ENCODE measurements around the gene CYP2S1. TPM values are rescaled to one million over a fixed set of nuclear protein-coding genes. Genes with fewer than 3 reads are reported as not detected.
A peak's percentile ranks its signal among the peaks of the same experiment; 100 is the strongest.
"Not testable (repeated sequence)": the region's sequence is repeated elsewhere in the genome, so short reads cannot be mapped to it uniquely, and the experiment has no call there.

The CYP2S1 gene
- total RNA-seq, 1 donor from 2014 or later: 11.1 TPM

DNA sequence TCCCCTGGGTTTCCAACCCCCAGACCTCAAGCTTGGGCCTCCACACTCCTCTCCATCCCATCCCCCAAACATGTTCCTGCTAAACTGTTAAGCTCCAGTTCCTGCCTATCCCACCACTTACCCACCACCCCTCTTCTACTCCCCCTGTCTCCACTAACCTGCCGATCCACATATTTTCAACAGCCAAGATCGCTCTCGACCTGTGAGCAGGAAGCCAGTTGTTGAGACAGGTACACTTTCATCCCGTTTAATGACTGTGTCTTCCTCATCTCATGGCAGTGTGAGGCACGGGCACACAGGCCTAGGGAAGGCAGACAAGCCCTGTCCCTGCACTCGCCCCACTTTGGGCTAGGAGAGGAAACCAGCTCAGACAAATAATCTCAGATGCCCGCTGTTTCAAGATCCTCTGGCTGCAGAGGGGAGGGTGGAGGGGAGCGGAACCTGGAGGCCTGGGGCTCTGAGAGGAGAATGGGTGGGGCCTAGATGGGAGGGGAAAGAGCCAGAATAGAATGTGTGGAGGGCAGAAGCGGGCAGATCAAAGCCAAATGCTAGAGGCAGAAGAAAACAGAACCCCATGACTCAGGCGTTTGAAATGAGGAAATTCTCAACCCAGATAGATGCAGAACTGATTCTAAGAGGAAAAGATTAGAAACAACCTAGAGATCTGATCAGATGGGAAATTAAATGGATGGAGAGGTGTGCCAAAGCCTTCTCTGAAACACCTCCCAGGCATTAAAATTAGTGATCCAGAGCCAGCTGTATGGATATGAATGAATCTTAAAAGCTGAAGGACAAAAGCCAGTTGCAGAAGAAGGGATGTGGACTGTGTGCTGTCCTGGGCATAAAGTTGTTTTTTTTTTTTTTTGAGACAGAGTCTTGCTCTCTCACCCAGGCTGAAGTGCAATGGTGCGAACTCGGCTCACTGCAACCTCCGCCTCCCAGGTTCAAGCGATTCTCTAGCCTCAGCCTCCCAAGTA, 16.9 kb upstream of the CYP2S1 start:
- DNase-seq (ENCODE audit: low read depth) (peak; percentile 73), FAIRE-seq (peak; percentile 87)
- no peaks in the 10 kb centered on the region for H3K79me2 ChIP-seq (ENCODE audit: insufficient read depth, low read length)
- Mint-ChIP-seq H3K27ac (ENCODE audit: unreplicated experiment) (peak overlapping the region; percentile 79), H3K27me3 (ENCODE audit: low read depth, unreplicated experiment) (peaks cover 5% of the 10 kb centered on the region), H3K36me3 (ENCODE audit: low read depth, unreplicated experiment) (no peaks in the 10 kb centered on the region), H3K9me3 (ENCODE audit: unreplicated experiment) (no peaks in the 10 kb centered on the region), H3K4me3 (ENCODE audit: unreplicated experiment) (peak overlapping the region; percentile 51), H3K4me1 (ENCODE audit: low read depth, unreplicated experiment) (peaks cover 8% of the 10 kb centered on the region)
- peak overlapping the region; percentile 34 for H3K9ac ChIP-seq (ENCODE audit: low read length)
- TF ChIP-seq, protein P1, sequence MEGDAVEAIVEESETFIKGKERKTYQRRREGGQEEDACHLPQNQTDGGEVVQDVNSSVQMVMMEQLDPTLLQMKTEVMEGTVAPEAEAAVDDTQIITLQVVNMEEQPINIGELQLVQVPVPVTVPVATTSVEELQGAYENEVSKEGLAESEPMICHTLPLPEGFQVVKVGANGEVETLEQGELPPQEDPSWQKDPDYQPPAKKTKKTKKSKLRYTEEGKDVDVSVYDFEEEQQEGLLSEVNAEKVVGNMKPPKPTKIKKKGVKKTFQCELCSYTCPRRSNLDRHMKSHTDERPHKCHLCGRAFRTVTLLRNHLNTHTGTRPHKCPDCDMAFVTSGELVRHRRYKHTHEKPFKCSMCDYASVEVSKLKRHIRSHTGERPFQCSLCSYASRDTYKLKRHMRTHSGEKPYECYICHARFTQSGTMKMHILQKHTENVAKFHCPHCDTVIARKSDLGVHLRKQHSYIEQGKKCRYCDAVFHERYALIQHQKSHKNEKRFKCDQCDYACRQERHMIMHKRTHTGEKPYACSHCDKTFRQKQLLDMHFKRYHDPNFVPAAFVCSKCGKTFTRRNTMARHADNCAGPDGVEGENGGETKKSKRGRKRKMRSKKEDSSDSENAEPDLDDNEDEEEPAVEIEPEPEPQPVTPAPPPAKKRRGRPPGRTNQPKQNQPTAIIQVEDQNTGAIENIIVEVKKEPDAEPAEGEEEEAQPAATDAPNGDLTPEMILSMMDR (IDR thresholded peaks at IDR 0.05; ENCODE audit: insufficient read depth, low read depth, low read length): no peak
- TF ChIP-seq EZH2 (IDR thresholded peaks at IDR 0.05; ENCODE audit: insufficient read depth, low read length): no peak
- no peak overlapping the region for H3K4me3 ChIP-seq (ENCODE audit: insufficient read depth, low read depth, low read length)
- H3K4me1 ChIP-seq (ENCODE audit: insufficient read depth, low read length): peaks cover 11% of the 10 kb centered on the region
- H3K27ac ChIP-seq (ENCODE audit: low read depth, low read length): no peak overlapping the region
- H3K4me2 ChIP-seq (ENCODE audit: low read length): peak overlapping the region; percentile 72
- no peaks in the 10 kb centered on the region for H4K20me1 ChIP-seq (ENCODE audit: insufficient read depth, low read length)
- H3K36me3 ChIP-seq (ENCODE audit: insufficient read depth, low read length): no peaks in the 10 kb centered on the region
- H3K27me3 ChIP-seq (ENCODE audit: insufficient read depth, low read length): no peaks in the 10 kb centered on the region
- H2AFZ ChIP-seq (ENCODE audit: low read depth, low read length): peak overlapping the region; percentile 74
- no peaks in the 10 kb centered on the region for H3K9me3 ChIP-seq (ENCODE audit: insufficient read depth, low read depth, low read length)

DNA sequence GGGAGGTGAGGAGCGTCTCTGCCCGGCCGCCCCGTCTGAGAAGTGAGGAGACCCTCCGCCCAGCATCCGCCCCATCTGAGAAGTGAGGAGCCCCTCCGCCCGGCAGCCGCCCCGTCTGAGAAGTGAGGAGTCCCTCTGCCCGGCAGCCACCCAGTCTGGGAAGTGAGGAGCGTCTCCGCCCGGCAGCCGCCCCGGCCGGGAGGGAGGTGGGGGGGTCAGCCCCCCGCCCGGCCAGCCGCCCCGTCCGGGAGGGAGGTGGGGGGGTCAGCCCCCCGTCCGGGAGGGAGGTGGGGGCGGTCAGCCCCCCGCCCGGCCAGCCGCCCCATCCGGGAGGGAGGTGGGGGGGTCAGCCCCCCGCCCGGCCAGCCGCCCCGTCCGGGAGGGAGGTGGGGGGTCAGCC, 12.8 kb upstream of the CYP2S1 start:
- H3K9me3 ChIP-seq (ENCODE audit: insufficient read depth, low read depth, low read length); H3K4me2 ChIP-seq (ENCODE audit: low read length); H3K27me3 ChIP-seq (ENCODE audit: insufficient read depth, low read length); H3K9me3 Mint-ChIP-seq (ENCODE audit: unreplicated experiment); H2AFZ ChIP-seq (ENCODE audit: low read depth, low read length); H3K79me2 ChIP-seq (ENCODE audit: insufficient read depth, low read length); H3K36me3 Mint-ChIP-seq (ENCODE audit: low read depth, unreplicated experiment); H3K27ac Mint-ChIP-seq (ENCODE audit: unreplicated experiment); H3K36me3 ChIP-seq (ENCODE audit: insufficient read depth, low read length); FAIRE-seq; H3K9ac ChIP-seq (ENCODE audit: low read length); DNase-seq (ENCODE audit: low read depth); H3K4me3 ChIP-seq (ENCODE audit: insufficient read depth, low read depth, low read length); H3K27me3 Mint-ChIP-seq (ENCODE audit: low read depth, unreplicated experiment); H4K20me1 ChIP-seq (ENCODE audit: insufficient read depth, low read length); H3K4me1 Mint-ChIP-seq (ENCODE audit: low read depth, unreplicated experiment); H3K4me3 Mint-ChIP-seq (ENCODE audit: unreplicated experiment); H3K27ac ChIP-seq (ENCODE audit: low read depth, low read length): not testable (repeated sequence)
- H3K4me1 ChIP-seq (ENCODE audit: insufficient read depth, low read length): peaks cover 11% of the 10 kb centered on the region

DNA sequence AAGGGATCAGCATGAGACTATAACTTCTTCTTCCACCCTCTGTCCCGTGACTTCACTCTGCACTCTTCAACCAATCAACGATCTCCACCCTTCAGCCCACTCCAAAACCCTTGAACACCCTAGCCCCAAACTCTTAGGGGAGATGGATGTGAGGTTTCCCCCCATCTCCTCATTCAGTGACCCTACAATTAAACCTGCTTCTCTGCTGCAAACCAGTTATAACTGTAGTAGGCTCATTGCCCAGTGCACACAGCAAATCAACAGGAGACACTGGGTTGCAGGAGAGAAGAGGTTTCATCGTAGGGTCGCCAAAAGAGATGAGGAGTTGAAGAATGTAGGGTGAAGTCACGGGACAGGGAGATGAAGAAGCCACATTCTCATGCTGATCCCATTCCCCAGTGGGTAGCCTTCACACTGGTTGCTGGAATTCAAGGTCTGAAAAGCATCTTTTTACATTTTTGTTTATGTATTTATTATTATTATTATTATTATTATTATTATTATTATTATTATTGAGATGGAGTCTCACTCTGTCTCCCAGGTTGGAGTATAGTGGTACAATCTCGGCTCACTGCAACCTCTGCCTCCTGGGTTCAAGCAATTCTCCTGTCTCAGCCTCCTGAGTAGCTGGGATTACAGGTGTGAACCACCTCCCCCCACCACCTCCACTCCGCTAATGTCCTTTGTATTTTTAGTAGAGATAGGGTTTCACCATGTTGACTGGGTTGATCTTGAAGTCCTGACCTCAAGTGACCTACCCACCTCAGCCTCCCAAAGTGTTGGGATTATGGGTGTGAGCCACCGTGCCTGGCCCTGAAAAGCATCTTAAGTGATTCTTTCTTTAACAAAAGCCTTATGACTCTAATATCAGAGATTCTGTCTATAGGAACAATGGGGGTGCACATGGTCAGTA, 5.8 kb upstream of the CYP2S1 start:
- Histone ChIP-seq H3K27ac (ENCODE audit: low read depth, low read length) (no peak overlapping the region), H3K27me3 (ENCODE audit: insufficient read depth, low read length) (peaks cover 15% of the 10 kb centered on the region), H3K4me2 (ENCODE audit: low read length) (no peak overlapping the region), H3K4me3 (ENCODE audit: insufficient read depth, low read depth, low read length) (no peak overlapping the region), H2AFZ (ENCODE audit: low read depth, low read length) (no peak overlapping the region), H3K79me2 (ENCODE audit: insufficient read depth, low read length) (no peaks in the 10 kb centered on the region), H3K9me3 (ENCODE audit: insufficient read depth, low read depth, low read length) (no peaks in the 10 kb centered on the region), H3K36me3 (ENCODE audit: insufficient read depth, low read length) (no peaks in the 10 kb centered on the region), H4K20me1 (ENCODE audit: insufficient read depth, low read length) (no peaks in the 10 kb centered on the region), H3K4me1 (ENCODE audit: insufficient read depth, low read length) (no peaks in the 10 kb centered on the region), H3K9ac (ENCODE audit: low read length) (no peak overlapping the region)
- Mint-ChIP-seq H3K9me3 (ENCODE audit: unreplicated experiment) (no peaks in the 10 kb centered on the region), H3K27me3 (ENCODE audit: low read depth, unreplicated experiment) (peaks cover 7% of the 10 kb centered on the region), H3K36me3 (ENCODE audit: low read depth, unreplicated experiment) (no peaks in the 10 kb centered on the region), H3K4me1 (ENCODE audit: low read depth, unreplicated experiment) (peaks cover 4% of the 10 kb centered on the region), H3K4me3 (ENCODE audit: unreplicated experiment) (no peak overlapping the region), H3K27ac (ENCODE audit: unreplicated experiment) (no peak overlapping the region)
- TF ChIP-seq, protein P1 (IDR thresholded peaks at IDR 0.05; ENCODE audit: insufficient read depth, low read depth, low read length): no peak
- no peak for TF ChIP-seq EZH2 (IDR thresholded peaks at IDR 0.05; ENCODE audit: insufficient read depth, low read length)
- no peak for FAIRE-seq
- DNase-seq (ENCODE audit: low read depth): no peak
